Esophagus squamous epithelium (tissue), 5 donors: ENCODE results near the gene SPX. TPM values are rescaled to one million over a fixed set of nuclear protein-coding genes. Genes with fewer than 3 reads are reported as not detected.

Experiments
- DNase-seq: peaks from one replicate; lab custom pipeline; 2025; lab: John Stamatoyannopoulos, UW
- H3K27ac ChIP-seq, 4 donors: fragments of 200-600 bp; sonication (generic); one replicate each; pipeline ENCODE4 v1.5.1; 2016 to 2019; ENCODE audit warnings: mild to moderate bottlenecking in 1 of 4
- H3K27me3 ChIP-seq, 4 donors: fragments of 200-600 bp; sonication (generic); 1 replicate in 3 of 4; 2 replicates in 1 of 4; pipeline versions ENCODE4 v1.5.1 to v1.6.0; 2017 to 2021; ENCODE audit warnings: antibody characterized with exemption in 1 of 4
- H3K36me3 ChIP-seq, 3 donors: fragments of 200-600 bp; sonication (generic); one replicate each; pipeline ENCODE4 v1.5.1; 2016 to 2019
- H3K4me1 ChIP-seq, 3 donors: fragments of 200-600 bp; sonication (generic); one replicate each; pipeline ENCODE4 v1.5.1; 2017 to 2019
- H3K4me3 ChIP-seq, 4 donors: fragments of 200-600 bp; sonication (generic); 1 replicate in 3 of 4; 2 replicates in 1 of 4; pipeline ENCODE4 v1.5.1; 2016 to 2019; ENCODE audit warnings: mild to moderate bottlenecking in 2 of 4, moderate library complexity in 1 of 4
- H3K9me3 ChIP-seq, 3 donors: fragments of 200-600 bp; sonication (generic); one replicate each; pipeline ENCODE4 v1.5.1; 2016 to 2019
- POLR2A ChIP-seq, 4 donors: fragments of 450-650 bp; IDR thresholded peaks; one replicate each; pipeline ENCODE4 v1.6.1; 2017; ENCODE audit warnings: antibody characterized with exemption in 4 of 4, mild to moderate bottlenecking in 4 of 4, moderate library complexity in 3 of 4
- WGBS, 2 donors: methylation state at CpG; one replicate each; pipeline ENCODE4 v1.1.5; 2018; 5-methylcytosine and 5-hydroxymethylcytosine counted together
- intact Hi-C: fragments of 100-400 bp; cut with DNase I; formaldehyde crosslinking; loops from one replicate; pipeline ENCODE4 v1.15.0; 2022
- total RNA-seq, 4 donors: library from RNA; depleted of rRNA; stranded (reverse); fragments of >200 nt; gene quantifications; one replicate each; pipeline ENCODE4 v1.1.0, GENCODE V29; 2016
- TF ChIP-seq, protein P1 (sequence below), 6 experiments: fragments of 450-650 bp in 4 of 6; fragments of 200-600 bp in 2 of 6; sonication (generic) in 2 of 6; IDR thresholded peaks; one replicate each; pipeline ENCODE4 v1.5.1; 2016 to 2019; ENCODE audit warnings: antibody characterized with exemption in 6 of 6, mild to moderate bottlenecking in 4 of 6, moderate library complexity in 4 of 6
- donor health status: DM: yes; HTN: yes; CAD: no.

The SPX gene
- total RNA-seq, result not detected

DNA sequence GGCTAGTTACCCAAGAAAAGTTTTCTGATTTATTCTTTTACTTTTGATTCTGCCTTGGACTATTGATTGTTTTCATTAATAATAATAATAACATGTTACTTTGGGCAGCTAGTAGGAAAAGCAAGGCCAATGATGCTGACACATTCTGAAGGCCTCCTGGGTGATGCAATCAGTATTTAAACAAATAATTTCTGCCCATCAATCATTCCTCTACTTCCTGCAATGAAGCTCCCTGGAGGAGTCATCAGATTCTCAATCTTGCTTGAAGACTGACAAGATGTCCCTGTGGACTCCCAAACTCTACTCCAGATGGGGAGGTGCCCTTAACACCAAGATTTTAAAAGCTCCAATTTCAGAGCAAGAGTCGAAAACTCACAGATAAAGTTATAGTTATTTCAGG, at the start of gene SPX:
Gene SPX, plus strand, starts transcription at position 244 of the 400 bp plus-strand sequence. CDS start 177 bp downstream, outside the sequence.
- no peak within 1 kb of the TSS for H3K27ac ChIP-seq
- H3K36me3 ChIP-seq, result no peaks in the 10 kb centered on the region
- intact Hi-C loops, result no loop called here
- WGBS, 2 donors, result 94 to 96% methylated on average over 1 of the region's 1 CpG
- DNase-seq, result no peak
- peaks cover 4 to 15% (median 9%) of the 10 kb centered on the region in 3 donors for H3K4me1 ChIP-seq
- TF ChIP-seq POLR2A (IDR thresholded peaks at IDR 0.05), result no peak
- TF ChIP-seq, protein P1, sequence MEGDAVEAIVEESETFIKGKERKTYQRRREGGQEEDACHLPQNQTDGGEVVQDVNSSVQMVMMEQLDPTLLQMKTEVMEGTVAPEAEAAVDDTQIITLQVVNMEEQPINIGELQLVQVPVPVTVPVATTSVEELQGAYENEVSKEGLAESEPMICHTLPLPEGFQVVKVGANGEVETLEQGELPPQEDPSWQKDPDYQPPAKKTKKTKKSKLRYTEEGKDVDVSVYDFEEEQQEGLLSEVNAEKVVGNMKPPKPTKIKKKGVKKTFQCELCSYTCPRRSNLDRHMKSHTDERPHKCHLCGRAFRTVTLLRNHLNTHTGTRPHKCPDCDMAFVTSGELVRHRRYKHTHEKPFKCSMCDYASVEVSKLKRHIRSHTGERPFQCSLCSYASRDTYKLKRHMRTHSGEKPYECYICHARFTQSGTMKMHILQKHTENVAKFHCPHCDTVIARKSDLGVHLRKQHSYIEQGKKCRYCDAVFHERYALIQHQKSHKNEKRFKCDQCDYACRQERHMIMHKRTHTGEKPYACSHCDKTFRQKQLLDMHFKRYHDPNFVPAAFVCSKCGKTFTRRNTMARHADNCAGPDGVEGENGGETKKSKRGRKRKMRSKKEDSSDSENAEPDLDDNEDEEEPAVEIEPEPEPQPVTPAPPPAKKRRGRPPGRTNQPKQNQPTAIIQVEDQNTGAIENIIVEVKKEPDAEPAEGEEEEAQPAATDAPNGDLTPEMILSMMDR (IDR thresholded peaks at IDR 0.05), result no peak
- no peaks in the 10 kb centered on the region for H3K9me3 ChIP-seq
- peaks cover 0 to 42% (median 4%) of the 10 kb centered on the region in 4 donors for H3K27me3 ChIP-seq
- H3K4me3 ChIP-seq, result peak within 1 kb of the TSS; percentile 35 to 69 (median 56)

DNA sequence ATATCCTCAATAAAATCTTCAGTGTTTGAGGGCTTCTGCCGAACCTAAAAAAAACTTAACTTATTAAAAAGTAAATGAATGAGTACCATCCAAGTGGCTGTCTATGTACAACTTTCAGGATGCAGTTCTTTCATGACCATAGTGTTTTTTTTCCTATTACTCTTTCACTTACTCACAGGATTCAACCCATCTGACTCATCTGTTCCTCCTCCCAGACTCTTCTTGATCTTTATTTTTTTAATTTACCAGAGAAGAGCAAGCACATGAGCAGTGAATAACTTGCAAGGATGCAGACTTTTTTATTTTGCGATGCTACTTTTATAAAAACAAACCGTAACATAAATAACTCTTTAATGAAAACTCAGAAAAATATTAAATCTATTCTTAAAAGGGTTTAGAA, 49.1 kb upstream of the SPX start:
- H3K27me3 ChIP-seq, result no peaks in the 10 kb centered on the region
- no peak for DNase-seq
- no peak overlapping the region for H3K4me3 ChIP-seq
- intact Hi-C loops, result no loop called here
- 92 to 95% methylated on average over 3 of the region's 3 CpGs for WGBS, 2 donors
- no peaks in the 10 kb centered on the region for H3K9me3 ChIP-seq
- peaks cover 0 to 99% (median 24%) of the 10 kb centered on the region in 3 donors for H3K36me3 ChIP-seq
- TF ChIP-seq POLR2A (IDR thresholded peaks at IDR 0.05), result no peak
- TF ChIP-seq, protein P1 (IDR thresholded peaks at IDR 0.05), result no peak
- H3K4me1 ChIP-seq, result no peaks in the 10 kb centered on the region
- no peak overlapping the region for H3K27ac ChIP-seq

- H3K4me1 ChIP-seq, result no peaks in the 10 kb centered on the region
- H3K9me3 ChIP-seq, result no peaks in the 10 kb centered on the region
- intact Hi-C loops, result no loop called here
- WGBS, 2 donors, result 79 to 89% methylated on average over 10 of the region's 10 CpGs
- no peak for DNase-seq
- no peak overlapping the region for H3K4me3 ChIP-seq
- H3K27ac ChIP-seq, result no peak overlapping the region
- H3K36me3 ChIP-seq, result peaks cover 0 to 94% (median 20%) of the 10 kb centered on the region in 3 donors
- no peaks in the 10 kb centered on the region for H3K27me3 ChIP-seq
- TF ChIP-seq, protein P1 (IDR thresholded peaks at IDR 0.05), result no peak
- TF ChIP-seq POLR2A (IDR thresholded peaks at IDR 0.05), result no peak
Measured at GRCh38 chr12:21478756-21479455, 47.2 kb upstream of the SPX start.

GRCh38 chr12:21483531-21483930, 42.6 kb upstream of the SPX start:
- TF ChIP-seq, protein P1 (IDR thresholded peaks at IDR 0.05), result no peak
- TF ChIP-seq POLR2A (IDR thresholded peaks at IDR 0.05), result no peak
- WGBS, 2 donors, result 74 to 90% methylated on average over 3 of the region's 3 CpGs
- Histone ChIP-seq H3K27ac (no peak overlapping the region), H3K9me3 (no peaks in the 10 kb centered on the region), H3K27me3 (no peaks in the 10 kb centered on the region), H3K4me1 (no peaks in the 10 kb centered on the region), H3K4me3 (no peak overlapping the region), H3K36me3 (peaks cover 0 to 69% (median 5%) of the 10 kb centered on the region in 3 donors)
- no peak for DNase-seq
- intact Hi-C loops, result no loop called here

GRCh38 chr12:21485998-21486397, 40.1 kb upstream of the SPX start:
- Histone ChIP-seq H3K9me3 (no peaks in the 10 kb centered on the region), H3K4me1 (no peaks in the 10 kb centered on the region), H3K4me3 (no peak overlapping the region), H3K27me3 (no peaks in the 10 kb centered on the region), H3K27ac (no peak overlapping the region), H3K36me3 (peaks cover 0 to 69% (median 0%) of the 10 kb centered on the region in 3 donors)
- intact Hi-C loops, result no loop called here
- no peak for DNase-seq
- TF ChIP-seq, protein P1 (IDR thresholded peaks at IDR 0.05), result no peak
- no peak for TF ChIP-seq POLR2A (IDR thresholded peaks at IDR 0.05)
